C4-2B (cell line): ENCODE measurements around the gene PIR.

Experiments
- ZFX ChIP-seq: fragments of 450-650 bp; IDR thresholded peaks from 2 replicates; pipeline ENCODE4 v1.6.1; 2017
- TF ChIP-seq, protein P1 (sequence below): fragments of 450-650 bp; conservative IDR thresholded peaks from 2 replicates; pipeline ENCODE4 v1.5.1; 2017; ENCODE audit warnings: mild to moderate bottlenecking

GRCh38 chrX:15410430-15410829 lies 82.7 kb downstream of the PIR start:
- TF ChIP-seq, protein P1, sequence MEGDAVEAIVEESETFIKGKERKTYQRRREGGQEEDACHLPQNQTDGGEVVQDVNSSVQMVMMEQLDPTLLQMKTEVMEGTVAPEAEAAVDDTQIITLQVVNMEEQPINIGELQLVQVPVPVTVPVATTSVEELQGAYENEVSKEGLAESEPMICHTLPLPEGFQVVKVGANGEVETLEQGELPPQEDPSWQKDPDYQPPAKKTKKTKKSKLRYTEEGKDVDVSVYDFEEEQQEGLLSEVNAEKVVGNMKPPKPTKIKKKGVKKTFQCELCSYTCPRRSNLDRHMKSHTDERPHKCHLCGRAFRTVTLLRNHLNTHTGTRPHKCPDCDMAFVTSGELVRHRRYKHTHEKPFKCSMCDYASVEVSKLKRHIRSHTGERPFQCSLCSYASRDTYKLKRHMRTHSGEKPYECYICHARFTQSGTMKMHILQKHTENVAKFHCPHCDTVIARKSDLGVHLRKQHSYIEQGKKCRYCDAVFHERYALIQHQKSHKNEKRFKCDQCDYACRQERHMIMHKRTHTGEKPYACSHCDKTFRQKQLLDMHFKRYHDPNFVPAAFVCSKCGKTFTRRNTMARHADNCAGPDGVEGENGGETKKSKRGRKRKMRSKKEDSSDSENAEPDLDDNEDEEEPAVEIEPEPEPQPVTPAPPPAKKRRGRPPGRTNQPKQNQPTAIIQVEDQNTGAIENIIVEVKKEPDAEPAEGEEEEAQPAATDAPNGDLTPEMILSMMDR = no peak
- TF ChIP-seq ZFX = no peak
